Neutrophil (primary cell): ENCODE data around the gene CD200.

ENCODE experiments used
- H3K27ac ChIP-seq: fragments of 200-600 bp; sonication (generic); 2 replicates; pipeline ENCODE4 v1.5.1; 2016; ENCODE audit warnings: mild to moderate bottlenecking, moderate library complexity
- H3K27me3 ChIP-seq: fragments of 200-600 bp; sonication (generic); 2 replicates; pipeline ENCODE4 v1.6.0; 2016; ENCODE audit warnings: mild to moderate bottlenecking
- H3K36me3 ChIP-seq: fragments of 200-600 bp; sonication (generic); 2 replicates; pipeline ENCODE4 v1.5.1; 2017
- H3K4me1 ChIP-seq, 2 experiments: fragments of 200-600 bp in 1 of 2; sonication (generic) in 1 of 2; 1 replicate in 1 of 2; 2 replicates in 1 of 2; pipeline versions ENCODE4 v1.5.1 to v1.6.1; 2013 to 2016; ENCODE audit warnings: low read depth in 1 of 2, low read length in 1 of 2, mild to moderate bottlenecking in 1 of 2, moderate library complexity in 1 of 2; ENCODE audit not compliant: control insufficient read depth in 1 of 2, insufficient read depth in 1 of 2
- H3K4me3 ChIP-seq, 2 experiments: fragments of 200-600 bp in 1 of 2; sonication (generic) in 1 of 2; 1 replicate in 1 of 2; 2 replicates in 1 of 2; pipeline ENCODE4 v1.5.1; 2013 to 2016; ENCODE audit warnings: low read depth in 1 of 2, low read length in 1 of 2, mild to moderate bottlenecking in 1 of 2, moderate library complexity in 1 of 2
- H3K9me3 ChIP-seq: fragments of 200-600 bp; sonication (generic); 2 replicates; pipeline ENCODE4 v1.5.1; 2016
- CTCF ChIP-seq: fragments of 200-600 bp; sonication (generic); IDR thresholded peaks from 2 replicates; pipeline ENCODE4 v1.5.1; 2016; ENCODE audit warnings: antibody characterized with exemption

The CD200 gene

DNA sequence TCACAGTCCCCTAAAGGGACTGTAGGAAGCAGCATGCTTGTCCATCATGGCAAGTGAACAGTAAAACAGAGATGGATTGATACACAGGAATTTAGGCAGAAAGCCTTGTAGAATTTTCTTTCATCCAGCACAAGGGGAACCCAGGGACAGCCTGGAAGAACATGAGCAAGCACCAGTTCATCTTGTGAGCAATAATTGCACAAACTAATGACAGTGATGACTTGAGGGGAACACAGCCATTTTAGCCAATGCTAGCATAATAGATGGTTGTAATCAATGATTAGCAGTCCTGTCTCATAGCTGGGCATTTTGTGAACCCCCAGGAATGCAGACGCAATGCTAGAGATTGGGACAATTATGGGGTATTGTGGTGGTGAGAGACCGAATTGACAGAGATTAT lies 6.7 kb downstream of the CD200 start:
- Histone ChIP-seq H3K27me3 (no peaks in the 10 kb centered on the region), H3K27ac (no peak overlapping the region), H3K4me1 (peaks cover 0 to under 1% of the 10 kb centered on the region in 2 experiments), H3K9me3 (no peaks in the 10 kb centered on the region), H3K4me3 (no peak overlapping the region), H3K36me3 (no peaks in the 10 kb centered on the region)
- TF ChIP-seq CTCF: no peak

GRCh38 chr3:112341386-112341785 lies 8.4 kb downstream of the CD200 start:
- Histone ChIP-seq H3K9me3 (no peaks in the 10 kb centered on the region), H3K36me3 (no peaks in the 10 kb centered on the region), H3K4me1 (peaks cover 0 to 5% of the 10 kb centered on the region in 2 experiments), H3K4me3 (no peak overlapping the region), H3K27ac (no peak overlapping the region), H3K27me3 (no peaks in the 10 kb centered on the region)
- no peak for TF ChIP-seq CTCF

DNA sequence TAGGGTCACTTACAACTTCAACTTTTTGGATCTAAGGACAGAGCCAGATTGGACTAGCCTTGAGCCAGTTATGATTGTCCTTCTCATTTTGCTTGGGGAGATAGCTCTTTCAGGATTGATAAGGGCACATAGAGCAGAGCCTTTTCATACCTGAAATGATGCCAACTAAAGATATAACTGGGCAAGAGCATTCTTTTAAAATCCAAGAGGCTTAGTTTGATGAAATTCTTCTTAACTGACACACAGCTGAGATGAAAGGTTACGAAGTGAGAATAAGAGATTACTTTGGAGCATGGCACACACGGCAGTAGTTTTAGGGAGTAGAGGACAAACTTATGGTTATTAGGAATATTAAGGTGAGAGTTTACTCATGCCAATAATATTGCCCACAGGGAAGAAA lies 12.7 kb downstream of the CD200 start:
- TF ChIP-seq CTCF: no peak
- no peak overlapping the region for H3K27ac ChIP-seq
- no peak overlapping the region for H3K4me3 ChIP-seq
- H3K4me1 ChIP-seq: peaks cover 0 to 5% of the 10 kb centered on the region in 2 experiments
- H3K9me3 ChIP-seq: no peaks in the 10 kb centered on the region
- no peaks in the 10 kb centered on the region for H3K36me3 ChIP-seq
- no peaks in the 10 kb centered on the region for H3K27me3 ChIP-seq

DNA sequence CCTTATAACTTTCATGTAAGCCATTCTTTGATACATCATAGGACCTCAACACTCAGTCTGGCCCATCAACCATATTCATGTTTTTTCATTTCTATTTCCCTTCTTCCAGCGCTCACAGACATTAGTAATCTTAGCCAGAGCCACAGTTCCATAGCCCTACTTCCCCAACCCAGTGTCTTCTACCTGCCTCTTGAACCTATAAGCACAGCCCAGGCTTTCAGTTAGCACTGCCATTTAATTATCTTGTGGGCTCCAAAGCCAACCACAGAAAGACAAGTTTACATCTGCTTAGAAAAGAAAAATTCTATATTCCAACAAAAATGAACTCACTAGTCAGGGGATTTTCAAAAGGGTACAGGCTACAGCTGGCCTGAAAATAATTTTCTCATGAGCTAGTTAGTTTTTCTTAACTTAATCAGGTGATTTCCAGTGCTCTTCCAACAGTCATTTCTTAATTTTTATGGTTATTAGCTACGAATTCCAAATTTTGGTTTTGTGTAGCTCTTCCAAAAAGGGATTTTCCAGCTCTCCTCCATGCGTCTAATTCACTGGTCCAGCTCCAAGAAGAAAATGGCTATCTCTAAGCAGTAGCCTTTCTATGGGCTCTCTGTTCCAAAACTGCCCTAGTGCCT lies 13.7 kb downstream of the CD200 start:
- H3K36me3 ChIP-seq: no peaks in the 10 kb centered on the region
- H3K9me3 ChIP-seq: no peaks in the 10 kb centered on the region
- no peak overlapping the region for H3K27ac ChIP-seq
- TF ChIP-seq CTCF: no peak
- no peaks in the 10 kb centered on the region for H3K27me3 ChIP-seq
- H3K4me1 ChIP-seq: peaks cover 0 to 5% of the 10 kb centered on the region in 2 experiments
- no peak overlapping the region for H3K4me3 ChIP-seq

GRCh38 chr3:112348943-112349342 lies 16.0 kb downstream of the CD200 start:
- Histone ChIP-seq H3K4me1 (peaks cover 0 to 5% of the 10 kb centered on the region in 2 experiments), H3K4me3 (no peak overlapping the region), H3K27ac (no peak overlapping the region), H3K9me3 (no peaks in the 10 kb centered on the region), H3K27me3 (no peaks in the 10 kb centered on the region), H3K36me3 (no peaks in the 10 kb centered on the region)
- TF ChIP-seq CTCF: no peak

DNA sequence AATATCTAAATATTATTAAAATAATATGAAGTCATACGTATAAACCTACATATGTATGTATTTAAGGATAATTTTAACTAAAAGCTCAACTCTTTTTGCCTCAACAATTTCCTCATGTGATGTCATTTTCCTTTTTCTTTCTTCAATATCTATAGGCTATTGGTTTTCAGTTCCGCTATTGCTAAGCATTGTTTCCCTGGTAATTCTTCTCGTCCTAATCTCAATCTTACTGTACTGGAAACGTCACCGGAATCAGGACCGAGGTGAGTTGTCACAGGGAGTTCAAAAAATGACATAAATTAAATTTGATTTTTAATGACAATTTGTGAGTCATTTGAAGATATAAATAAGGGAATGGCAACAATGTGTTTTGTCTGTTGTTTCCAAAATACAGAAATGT lies 16.6 kb downstream of the CD200 start:
- no peaks in the 10 kb centered on the region for H3K36me3 ChIP-seq
- H3K4me3 ChIP-seq: no peak overlapping the region
- H3K4me1 ChIP-seq: peaks cover 0 to 5% of the 10 kb centered on the region in 2 experiments
- TF ChIP-seq CTCF: no peak
- H3K9me3 ChIP-seq: no peaks in the 10 kb centered on the region
- H3K27ac ChIP-seq: no peak overlapping the region
- no peaks in the 10 kb centered on the region for H3K27me3 ChIP-seq
